AG10803 (cell line): Measurements from ENCODE around the gene PTGER2.

Experiments used
- DNase-seq: peaks from one replicate; pipeline ENCODE4 v3.0.0; 2010; ENCODE audit warnings: low read depth
- H3K4me3 ChIP-seq: 2 replicates; pipeline ENCODE4 v1.5.1; 2011; ENCODE audit warnings: mild to moderate bottlenecking, low read length, control low read depth
- TF ChIP-seq, protein P1 (sequence below): conservative IDR thresholded peaks from 2 replicates; pipeline ENCODE4 v1.5.1; 2011; ENCODE audit warnings: mild to moderate bottlenecking, low read length, control low read depth, inconsistent platforms

The PTGER2 gene

DNA sequence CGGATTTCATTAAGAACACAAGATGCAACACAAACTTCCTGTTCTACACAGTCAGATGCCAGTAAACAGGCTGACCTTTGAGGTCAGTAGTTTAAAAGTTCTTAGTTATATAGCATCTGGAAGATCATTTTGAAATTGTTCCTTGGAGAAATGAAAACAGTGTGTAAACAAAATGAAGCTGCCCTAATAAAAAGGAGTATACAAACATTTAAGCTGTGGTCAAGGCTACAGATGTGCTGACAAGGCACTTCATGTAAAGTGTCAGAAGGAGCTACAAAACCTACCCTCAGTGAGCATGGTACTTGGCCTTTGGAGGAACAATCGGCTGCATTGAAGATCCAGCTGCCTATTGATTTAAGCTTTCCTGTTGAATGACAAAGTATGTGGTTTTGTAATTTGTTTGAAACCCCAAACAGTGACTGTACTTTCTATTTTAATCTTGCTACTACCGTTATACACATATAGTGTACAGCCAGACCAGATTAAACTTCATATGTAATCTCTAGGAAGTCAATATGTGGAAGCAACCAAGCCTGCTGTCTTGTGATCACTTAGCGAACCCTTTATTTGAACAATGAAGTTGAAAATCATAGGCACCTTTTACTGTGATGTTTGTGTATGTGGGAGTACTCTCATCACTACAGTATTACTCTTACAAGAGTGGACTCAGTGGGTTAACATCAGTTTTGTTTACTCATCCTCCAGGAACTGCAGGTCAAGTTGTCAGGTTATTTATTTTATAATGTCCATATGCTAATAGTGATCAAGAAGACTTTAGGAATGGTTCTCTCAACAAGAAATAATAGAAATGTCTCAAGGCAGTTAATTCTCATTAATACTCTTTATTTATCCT is 13.5 kb downstream of the PTGER2 start:
- H3K4me3 ChIP-seq: no peak overlapping the region
- TF ChIP-seq, protein P1, sequence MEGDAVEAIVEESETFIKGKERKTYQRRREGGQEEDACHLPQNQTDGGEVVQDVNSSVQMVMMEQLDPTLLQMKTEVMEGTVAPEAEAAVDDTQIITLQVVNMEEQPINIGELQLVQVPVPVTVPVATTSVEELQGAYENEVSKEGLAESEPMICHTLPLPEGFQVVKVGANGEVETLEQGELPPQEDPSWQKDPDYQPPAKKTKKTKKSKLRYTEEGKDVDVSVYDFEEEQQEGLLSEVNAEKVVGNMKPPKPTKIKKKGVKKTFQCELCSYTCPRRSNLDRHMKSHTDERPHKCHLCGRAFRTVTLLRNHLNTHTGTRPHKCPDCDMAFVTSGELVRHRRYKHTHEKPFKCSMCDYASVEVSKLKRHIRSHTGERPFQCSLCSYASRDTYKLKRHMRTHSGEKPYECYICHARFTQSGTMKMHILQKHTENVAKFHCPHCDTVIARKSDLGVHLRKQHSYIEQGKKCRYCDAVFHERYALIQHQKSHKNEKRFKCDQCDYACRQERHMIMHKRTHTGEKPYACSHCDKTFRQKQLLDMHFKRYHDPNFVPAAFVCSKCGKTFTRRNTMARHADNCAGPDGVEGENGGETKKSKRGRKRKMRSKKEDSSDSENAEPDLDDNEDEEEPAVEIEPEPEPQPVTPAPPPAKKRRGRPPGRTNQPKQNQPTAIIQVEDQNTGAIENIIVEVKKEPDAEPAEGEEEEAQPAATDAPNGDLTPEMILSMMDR: no peak
- DNase-seq: peak; percentile 56

DNA sequence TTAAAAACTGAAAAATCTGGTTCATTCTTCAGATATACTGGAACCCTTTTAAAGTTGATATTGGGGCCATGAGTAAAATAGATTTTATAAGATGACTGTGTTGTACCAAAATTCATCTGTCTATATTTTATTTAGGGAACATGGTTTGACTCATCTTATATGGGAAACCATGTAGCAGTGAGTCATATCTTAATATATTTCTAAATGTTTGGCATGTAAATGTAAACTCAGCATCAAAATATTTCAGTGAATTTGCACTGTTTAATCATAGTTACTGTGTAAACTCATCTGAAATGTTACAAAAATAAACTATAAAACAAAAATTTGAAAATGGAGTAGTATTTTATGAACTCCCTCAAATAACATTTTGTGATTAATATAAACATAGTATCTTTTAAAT is 14.2 kb downstream of the PTGER2 start:
- DNase-seq: peak; percentile 48
- H3K4me3 ChIP-seq: no peak overlapping the region
- TF ChIP-seq, protein P1: no peak

- no peak overlapping the region for H3K4me3 ChIP-seq
- TF ChIP-seq, protein P1: no peak
- DNase-seq: no peak
Observed at GRCh38 chr14:52329678-52330369, 15.7 kb downstream of the PTGER2 start.

- TF ChIP-seq, protein P1: no peak
- no peak for DNase-seq
- no peak overlapping the region for H3K4me3 ChIP-seq
Observed at GRCh38 chr14:52332269-52332668, 18.2 kb downstream of the PTGER2 start.

GRCh38 chr14:52333108-52333507 is 19.0 kb downstream of the PTGER2 start:
- TF ChIP-seq, protein P1: no peak
- no peak for DNase-seq
- no peak overlapping the region for H3K4me3 ChIP-seq

GRCh38 chr14:52333823-52334657 is 19.9 kb downstream of the PTGER2 start:
- H3K4me3 ChIP-seq: no peak overlapping the region
- DNase-seq: no peak
- TF ChIP-seq, protein P1: no peak
